ENCODE measurements around the gene SNX9. TPM values are rescaled to one million over a fixed set of nuclear protein-coding genes. Genes with fewer than 3 reads are reported as not detected.

SNX9 gene
- total RNA-seq, 1 experiment from 2014 or later: 31.3 TPM

GRCh38 chr6:157840776-157841175, 17.7 kb downstream of the SNX9 start:
- no peak overlapping the region for H3K23ac ChIP-seq (ENCODE audit: insufficient read length, low read depth, low read length)
- H3K18ac ChIP-seq (ENCODE audit: insufficient read length, low read depth, low read length): no peak overlapping the region
- no peaks in the 10 kb centered on the region for H3K9me3 ChIP-seq (ENCODE audit: control insufficient read depth, low read depth, low read length)
- no peak overlapping the region for H2BK120ac ChIP-seq (ENCODE audit: low read depth, low read length, poor library complexity, severe bottlenecking)
- no peaks in the 10 kb centered on the region for H3K27me3 ChIP-seq (ENCODE audit: insufficient read depth, low read length)
- H4K5ac ChIP-seq (ENCODE audit: insufficient read length, low read depth, low read length): no peak overlapping the region
- H3K36me3 Mint-ChIP-seq (ENCODE audit: insufficient read depth in 1 of 3, low read depth in 3 of 3): peaks cover under 1 to 3% (median under 1%) of the 10 kb centered on the region in 3 experiments; a peak in 1 of 7 replicates
- peaks cover 53 to 70% of the 10 kb centered on the region in 2 experiments for H3K4me1 Mint-ChIP-seq
- H3K4ac ChIP-seq (ENCODE audit: low read depth, low read length): no peak overlapping the region
- no peaks in the 10 kb centered on the region for H3K79me1 ChIP-seq (ENCODE audit: insufficient read depth, low read depth, low read length, poor library complexity, severe bottlenecking)
- H3K27me3 Mint-ChIP-seq (ENCODE audit: low read depth): no peaks in the 10 kb centered on the region
- no peak overlapping the region for H4K91ac ChIP-seq (ENCODE audit: insufficient read length, low read depth, low read length)
- H2AK5ac ChIP-seq (ENCODE audit: insufficient read length, low read length): no peak overlapping the region
- no peak overlapping the region for H3T11ph ChIP-seq (ENCODE audit: low read length)
- no peaks in the 10 kb centered on the region for H3K9me3 Mint-ChIP-seq
- DNase-seq: no peak
- H3K23me2 ChIP-seq (ENCODE audit: insufficient read length, low read depth, low read length, poor library complexity, severe bottlenecking): no peaks in the 10 kb centered on the region
- H3K56ac ChIP-seq (ENCODE audit: insufficient read length, low read depth, low read length): no peak overlapping the region
- H4K20me1 ChIP-seq (ENCODE audit: control insufficient read depth, insufficient read depth, insufficient read length): no peaks in the 10 kb centered on the region
- H3K27ac ChIP-seq (ENCODE audit: insufficient read length, low read depth, low read length): no peak overlapping the region
- no CpG with 5 or more reads among the region's 6 CpGs for WGBS (ENCODE audit: extremely low coverage, insufficient read length, low lambda C conversion rate)
- no peak overlapping the region for H3K4me2 ChIP-seq (ENCODE audit: insufficient read depth, insufficient read length, low read length)
- H2BK12ac ChIP-seq (ENCODE audit: insufficient read length, low read depth, low read length): no peak overlapping the region
- no peak overlapping the region for H3K4me3 Mint-ChIP-seq
- H2BK5ac ChIP-seq (ENCODE audit: insufficient read length, low read length): no peak overlapping the region
- H4K8ac ChIP-seq (replicated peaks; ENCODE audit: insufficient read length, low read depth, low read length): no peak overlapping the region
- H2BK20ac ChIP-seq (ENCODE audit: low read depth, low read length, poor library complexity, severe bottlenecking): no peak overlapping the region
- H3K79me2 ChIP-seq (ENCODE audit: insufficient read depth, low read length): peaks cover 33% of the 10 kb centered on the region; the same call in 1 of the 2 replicates
- peaks cover 11% of the 10 kb centered on the region; the same call in 1 of the 2 replicates for H3K4me1 ChIP-seq (ENCODE audit: insufficient read depth, low read length)
- peak overlapping the region in 1 of 3 experiments; percentile 49; a peak in 2 of 7 replicates for H3K27ac Mint-ChIP-seq
- H2BK15ac ChIP-seq (ENCODE audit: low read depth, low read length): no peak overlapping the region
- H2AFZ ChIP-seq (ENCODE audit: low read length): no peak overlapping the region
- H3K14ac ChIP-seq (ENCODE audit: insufficient read depth, low read length): no peak overlapping the region
- no peak overlapping the region for H3K9ac ChIP-seq (ENCODE audit: extremely low read depth, insufficient read length, low read length)
- TF ChIP-seq, protein P1, sequence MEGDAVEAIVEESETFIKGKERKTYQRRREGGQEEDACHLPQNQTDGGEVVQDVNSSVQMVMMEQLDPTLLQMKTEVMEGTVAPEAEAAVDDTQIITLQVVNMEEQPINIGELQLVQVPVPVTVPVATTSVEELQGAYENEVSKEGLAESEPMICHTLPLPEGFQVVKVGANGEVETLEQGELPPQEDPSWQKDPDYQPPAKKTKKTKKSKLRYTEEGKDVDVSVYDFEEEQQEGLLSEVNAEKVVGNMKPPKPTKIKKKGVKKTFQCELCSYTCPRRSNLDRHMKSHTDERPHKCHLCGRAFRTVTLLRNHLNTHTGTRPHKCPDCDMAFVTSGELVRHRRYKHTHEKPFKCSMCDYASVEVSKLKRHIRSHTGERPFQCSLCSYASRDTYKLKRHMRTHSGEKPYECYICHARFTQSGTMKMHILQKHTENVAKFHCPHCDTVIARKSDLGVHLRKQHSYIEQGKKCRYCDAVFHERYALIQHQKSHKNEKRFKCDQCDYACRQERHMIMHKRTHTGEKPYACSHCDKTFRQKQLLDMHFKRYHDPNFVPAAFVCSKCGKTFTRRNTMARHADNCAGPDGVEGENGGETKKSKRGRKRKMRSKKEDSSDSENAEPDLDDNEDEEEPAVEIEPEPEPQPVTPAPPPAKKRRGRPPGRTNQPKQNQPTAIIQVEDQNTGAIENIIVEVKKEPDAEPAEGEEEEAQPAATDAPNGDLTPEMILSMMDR (conservative IDR thresholded peaks at IDR 0.05): no peak

Measured in H9 (cell line).